ENCODE measurements around the gene BORCS6. TPM values are rescaled to one million over a fixed set of nuclear protein-coding genes. Genes with fewer than 3 reads are reported as not detected.

Gene BORCS6
- total and polyA plus RNA-seq, 2 of the 13 experiments (the other 11 are each of a cell fraction or from before 2014, with no cell fraction given), result 2.0 to 5.1 TPM

GRCh38 chr17:8192070-8192815 lies 2.3 kb upstream of the BORCS6 start (continued):
- TF ChIP-seq ZNF407 (CRISPR knock-in tag; IDR thresholded peaks at IDR 0.05; ENCODE audit: not compliant biosample characterization) (no peak), ASH2L (IDR thresholded peaks at IDR 0.05; ENCODE audit: insufficient read length, low read depth, low read length) (peak; percentile 28), ZNF276 (CRISPR knock-in tag; IDR thresholded peaks at IDR 0.05; ENCODE audit: low read depth) (no peak), ZNF24 (IDR thresholded peaks at IDR 0.05) (no peak), ZUFSP (CRISPR knock-in tag; IDR thresholded peaks at IDR 0.05; ENCODE audit: borderline replicate concordance) (no peak), ATF1 (CRISPR knock-in tag; IDR thresholded peaks at IDR 0.05) (no peak), ZNF652 (CRISPR knock-in tag; IDR thresholded peaks at IDR 0.05; ENCODE audit: borderline replicate concordance, low read depth) (no peak), AHDC1 (CRISPR knock-in tag; IDR thresholded peaks at IDR 0.05; ENCODE audit: borderline replicate concordance) (no peak), ZNF260 (CRISPR knock-in tag; IDR thresholded peaks at IDR 0.05; ENCODE audit: borderline replicate concordance, low read depth) (no peak), NAIF1 (CRISPR knock-in tag; IDR thresholded peaks at IDR 0.05; ENCODE audit: borderline replicate concordance) (no peak)

Data from HepG2 (cell line).